Vagina (tissue), 2 donors: ENCODE measurements around the gene CCNK. TPM values are rescaled to one million over a fixed set of nuclear protein-coding genes. Genes with fewer than 3 reads are reported as not detected.
A peak's percentile ranks its signal among the peaks of the same experiment; 100 is the strongest.

ENCODE experiments used
- DNase-seq, 2 donors: peaks; one replicate each; pipeline ENCODE4 v3.0.0-alpha.2; 2017; ENCODE audit errors: extremely low spot score in 2 of 2
- H3K27ac ChIP-seq: fragments of 200-600 bp; sonication (generic); one replicate; pipeline ENCODE4 v1.5.1; 2019
- H3K27me3 ChIP-seq: fragments of 200-600 bp; sonication (generic); one replicate; pipeline ENCODE4 v1.5.1; 2019
- H3K36me3 ChIP-seq, 2 donors: fragments of 200-600 bp; sonication (generic); one replicate each; pipeline ENCODE4 v1.5.1; 2017 to 2019
- H3K4me1 ChIP-seq: fragments of 200-600 bp; sonication (generic); one replicate; pipeline ENCODE4 v1.5.1; 2019
- H3K4me3 ChIP-seq, 2 donors: fragments of 200-600 bp; sonication (generic); 1 replicate in 1 of 2; 2 replicates in 1 of 2; pipeline ENCODE4 v1.5.1; 2016 to 2019
- H3K9me3 ChIP-seq: fragments of 200-600 bp; sonication (generic); one replicate; pipeline ENCODE4 v1.5.1; 2019
- POLR2A ChIP-seq, 2 donors: fragments of 450-650 bp; IDR thresholded peaks; one replicate each; pipeline ENCODE4 v1.6.1; 2017; ENCODE audit warnings: antibody characterized with exemption in 2 of 2, mild to moderate bottlenecking in 2 of 2, moderate library complexity in 2 of 2
- POLR2AphosphoS5 ChIP-seq, 2 donors: sonication (generic); formaldehyde crosslinking; IDR thresholded peaks; one replicate each; pipeline ENCODE4 v1.9.0; 2017; ENCODE audit warnings: antibody characterized with exemption in 2 of 2, mild to moderate bottlenecking in 2 of 2, low read depth in 1 of 2; ENCODE audit not compliant: insufficient read depth in 1 of 2
- intact Hi-C: fragments of 100-400 bp; cut with DNase I; formaldehyde crosslinking; loops from one replicate; pipeline ENCODE4 v1.15.1; 2023
- total RNA-seq: library from RNA; depleted of rRNA; stranded (reverse); fragments of >200 nt; gene quantifications from one replicate; pipeline ENCODE4 v1.2.3, GENCODE V29; 2016
- TF ChIP-seq, protein P1 (sequence below), 3 experiments: fragments of 450-650 bp in 2 of 3; fragments of 200-600 bp in 1 of 3; sonication (generic) in 1 of 3; IDR thresholded peaks; one replicate each; pipeline ENCODE4 v1.5.1; 2017 to 2019; ENCODE audit warnings: antibody characterized with exemption in 3 of 3, mild to moderate bottlenecking in 2 of 3, moderate library complexity in 2 of 3

The CCNK gene
- total RNA-seq, 1 donor from 2014 or later: 27.5 TPM

DNA sequence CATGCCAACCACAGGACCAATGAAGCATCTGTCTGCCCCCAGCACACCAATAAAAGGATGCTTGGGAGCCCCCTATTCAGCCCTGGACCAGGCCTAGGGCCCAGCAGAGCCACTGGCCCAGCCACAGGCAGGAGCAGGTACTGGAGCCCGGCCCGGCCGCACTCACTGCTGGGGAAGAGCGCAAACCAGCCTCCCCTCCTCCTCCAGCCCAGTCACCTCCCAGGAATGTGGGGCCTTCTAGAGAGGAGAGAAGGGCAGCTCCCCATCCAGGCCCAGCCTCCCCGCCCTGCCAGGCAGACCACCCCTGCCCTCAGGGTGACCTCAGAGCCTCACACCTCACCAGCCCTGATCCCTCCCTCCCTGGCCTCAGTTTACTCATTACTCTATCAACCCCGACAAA, 56.2 kb downstream of the CCNK start:
- Histone ChIP-seq H3K36me3 (no peaks in the 10 kb centered on the region), H3K27ac (peak overlapping the region; percentile 9), H3K9me3 (no peaks in the 10 kb centered on the region), H3K4me1 (peaks cover 38% of the 10 kb centered on the region), H3K4me3 (no peak overlapping the region), H3K27me3 (no peaks in the 10 kb centered on the region)
- intact Hi-C loops: no loop called here
- TF ChIP-seq, protein P1, sequence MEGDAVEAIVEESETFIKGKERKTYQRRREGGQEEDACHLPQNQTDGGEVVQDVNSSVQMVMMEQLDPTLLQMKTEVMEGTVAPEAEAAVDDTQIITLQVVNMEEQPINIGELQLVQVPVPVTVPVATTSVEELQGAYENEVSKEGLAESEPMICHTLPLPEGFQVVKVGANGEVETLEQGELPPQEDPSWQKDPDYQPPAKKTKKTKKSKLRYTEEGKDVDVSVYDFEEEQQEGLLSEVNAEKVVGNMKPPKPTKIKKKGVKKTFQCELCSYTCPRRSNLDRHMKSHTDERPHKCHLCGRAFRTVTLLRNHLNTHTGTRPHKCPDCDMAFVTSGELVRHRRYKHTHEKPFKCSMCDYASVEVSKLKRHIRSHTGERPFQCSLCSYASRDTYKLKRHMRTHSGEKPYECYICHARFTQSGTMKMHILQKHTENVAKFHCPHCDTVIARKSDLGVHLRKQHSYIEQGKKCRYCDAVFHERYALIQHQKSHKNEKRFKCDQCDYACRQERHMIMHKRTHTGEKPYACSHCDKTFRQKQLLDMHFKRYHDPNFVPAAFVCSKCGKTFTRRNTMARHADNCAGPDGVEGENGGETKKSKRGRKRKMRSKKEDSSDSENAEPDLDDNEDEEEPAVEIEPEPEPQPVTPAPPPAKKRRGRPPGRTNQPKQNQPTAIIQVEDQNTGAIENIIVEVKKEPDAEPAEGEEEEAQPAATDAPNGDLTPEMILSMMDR (IDR thresholded peaks at IDR 0.05): no peak
- TF ChIP-seq POLR2AphosphoS5 (IDR thresholded peaks at IDR 0.05; ENCODE audit: insufficient read depth in 1 of 2, low read depth in 1 of 2) (no peak), POLR2A (IDR thresholded peaks at IDR 0.05) (no peak)
- DNase-seq: no peak

DNA sequence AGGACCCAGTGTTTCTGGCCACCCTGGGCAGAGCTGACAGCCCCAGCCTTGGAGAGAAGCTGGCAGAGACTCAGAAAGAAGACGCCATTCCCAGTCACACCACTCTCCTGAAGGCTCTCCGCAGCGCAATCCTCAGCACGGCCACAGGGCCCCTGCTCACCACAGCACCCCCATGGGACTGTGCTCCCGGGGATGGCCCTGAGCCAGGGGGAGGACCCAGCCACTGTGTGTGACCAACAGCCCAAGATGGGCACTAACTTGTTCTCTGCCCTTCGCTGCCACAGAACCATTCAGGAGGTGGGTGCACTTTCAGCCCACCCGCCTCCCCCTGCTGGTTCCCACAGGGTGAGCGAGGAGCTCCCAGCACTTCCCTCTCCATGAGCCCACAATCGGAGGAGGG, 57.1 kb downstream of the CCNK start:
- no peak overlapping the region for H3K4me3 ChIP-seq
- H3K4me1 ChIP-seq: peaks cover 38% of the 10 kb centered on the region
- no peak for TF ChIP-seq POLR2AphosphoS5 (IDR thresholded peaks at IDR 0.05; ENCODE audit: insufficient read depth in 1 of 2, low read depth in 1 of 2)
- TF ChIP-seq, protein P1 (IDR thresholded peaks at IDR 0.05): no peak
- no peak for TF ChIP-seq POLR2A (IDR thresholded peaks at IDR 0.05)
- intact Hi-C loops: no loop called here
- H3K27me3 ChIP-seq: no peaks in the 10 kb centered on the region
- no peak overlapping the region for H3K27ac ChIP-seq
- DNase-seq: no peak
- H3K36me3 ChIP-seq: no peaks in the 10 kb centered on the region
- H3K9me3 ChIP-seq: no peaks in the 10 kb centered on the region

DNA sequence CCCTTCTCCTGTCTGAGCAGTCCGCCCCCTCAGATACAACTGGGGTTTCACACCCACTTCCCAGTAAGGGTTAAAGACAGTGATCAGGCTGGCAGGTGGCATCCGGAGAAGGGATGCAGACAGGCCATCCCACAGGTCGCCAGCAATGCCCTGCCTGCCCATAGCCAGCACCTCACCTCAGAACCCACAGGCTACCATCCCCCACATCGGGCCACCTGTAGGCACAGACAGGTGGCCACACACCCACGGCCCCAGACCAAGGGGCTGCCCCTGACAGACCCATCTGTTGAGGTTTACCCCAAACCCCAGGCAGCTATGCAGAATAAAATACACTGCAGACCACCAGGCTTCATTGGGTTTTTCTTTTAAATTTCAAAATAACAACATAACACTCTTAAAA, 57.5 kb downstream of the CCNK start:
- H3K27ac ChIP-seq: no peak overlapping the region
- H3K4me1 ChIP-seq: peaks cover 38% of the 10 kb centered on the region
- H3K4me3 ChIP-seq: no peak overlapping the region
- DNase-seq: no peak
- no peak for TF ChIP-seq POLR2AphosphoS5 (IDR thresholded peaks at IDR 0.05; ENCODE audit: insufficient read depth in 1 of 2, low read depth in 1 of 2)
- H3K9me3 ChIP-seq: no peaks in the 10 kb centered on the region
- intact Hi-C loops: no loop called here
- no peaks in the 10 kb centered on the region for H3K36me3 ChIP-seq
- no peaks in the 10 kb centered on the region for H3K27me3 ChIP-seq

DNA sequence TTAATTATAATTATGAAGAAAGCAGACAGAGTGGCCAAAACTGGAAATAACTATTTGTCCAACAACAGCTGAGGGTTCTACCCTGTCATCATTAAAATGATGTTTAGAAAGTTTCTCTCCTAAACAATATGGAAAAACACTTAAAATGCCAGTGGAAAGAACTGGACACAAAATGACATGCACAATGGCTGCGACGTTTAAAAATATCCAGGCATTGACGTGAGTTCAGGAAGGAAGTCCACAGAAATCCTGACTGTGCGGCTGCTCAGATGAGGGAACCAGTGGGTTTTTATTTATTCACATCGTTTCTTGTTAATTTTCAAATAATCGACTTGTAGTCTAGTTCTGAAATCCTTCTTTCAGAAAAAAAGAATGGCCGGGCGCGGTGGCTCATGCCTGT, 58.3 kb downstream of the CCNK start:
- no peaks in the 10 kb centered on the region for H3K27me3 ChIP-seq
- no peak overlapping the region for H3K27ac ChIP-seq
- H3K9me3 ChIP-seq: no peaks in the 10 kb centered on the region
- intact Hi-C loops: no loop called here
- no peak for DNase-seq
- peaks cover 38% of the 10 kb centered on the region for H3K4me1 ChIP-seq
- no peak overlapping the region for H3K4me3 ChIP-seq
- TF ChIP-seq POLR2A (IDR thresholded peaks at IDR 0.05) (no peak), POLR2AphosphoS5 (IDR thresholded peaks at IDR 0.05; ENCODE audit: insufficient read depth in 1 of 2, low read depth in 1 of 2) (no peak)
- TF ChIP-seq, protein P1 (IDR thresholded peaks at IDR 0.05): no peak
- no peaks in the 10 kb centered on the region for H3K36me3 ChIP-seq

DNA sequence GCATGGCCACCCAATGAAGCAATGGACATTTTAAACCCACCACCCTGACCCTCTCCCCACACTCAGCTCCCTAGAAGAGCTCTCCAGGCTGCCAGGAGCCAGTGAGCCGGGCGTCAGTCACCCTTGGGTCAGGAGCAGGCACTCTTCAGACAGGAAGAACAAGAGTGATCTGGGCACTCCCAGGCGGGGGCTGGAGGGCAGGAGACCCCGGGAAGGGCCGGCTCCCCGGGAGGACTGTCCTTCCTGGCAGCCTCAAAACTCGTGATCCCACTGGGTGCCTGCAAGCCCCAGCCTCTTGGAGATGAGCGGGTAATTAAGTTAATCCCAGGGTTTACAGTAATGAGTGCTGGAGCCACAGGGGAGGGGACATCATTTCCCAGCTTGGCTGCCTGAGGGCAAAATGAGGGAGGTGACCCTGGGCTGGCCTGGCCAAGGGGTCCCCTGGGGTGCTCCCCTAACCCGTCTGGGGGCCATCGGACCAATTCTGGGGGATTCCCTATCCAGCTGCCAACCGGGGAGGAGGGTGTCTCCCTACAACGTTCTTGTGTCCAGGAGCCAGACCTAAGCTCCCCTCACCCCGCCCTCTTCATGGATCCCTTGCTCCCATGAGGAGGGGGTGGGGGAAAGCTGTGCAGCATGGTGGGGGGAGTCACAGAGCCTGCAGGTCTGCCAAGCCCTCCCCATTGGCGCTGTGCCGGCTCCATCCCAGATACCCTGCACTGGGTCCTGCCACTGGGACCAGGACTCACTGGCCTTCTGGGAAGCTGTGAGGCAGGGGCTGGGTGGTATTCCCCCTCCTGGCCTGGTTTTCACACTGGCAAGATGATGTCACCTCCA, 59.2 kb downstream of the CCNK start:
- no peak overlapping the region for H3K27ac ChIP-seq
- no peak for TF ChIP-seq POLR2AphosphoS5 (IDR thresholded peaks at IDR 0.05; ENCODE audit: insufficient read depth in 1 of 2, low read depth in 1 of 2)
- H3K9me3 ChIP-seq: no peaks in the 10 kb centered on the region
- peaks cover 38% of the 10 kb centered on the region for H3K4me1 ChIP-seq
- H3K27me3 ChIP-seq: no peaks in the 10 kb centered on the region
- intact Hi-C loops: no loop called here
- no peak for DNase-seq
- no peak overlapping the region for H3K4me3 ChIP-seq
- H3K36me3 ChIP-seq: no peaks in the 10 kb centered on the region

DNA sequence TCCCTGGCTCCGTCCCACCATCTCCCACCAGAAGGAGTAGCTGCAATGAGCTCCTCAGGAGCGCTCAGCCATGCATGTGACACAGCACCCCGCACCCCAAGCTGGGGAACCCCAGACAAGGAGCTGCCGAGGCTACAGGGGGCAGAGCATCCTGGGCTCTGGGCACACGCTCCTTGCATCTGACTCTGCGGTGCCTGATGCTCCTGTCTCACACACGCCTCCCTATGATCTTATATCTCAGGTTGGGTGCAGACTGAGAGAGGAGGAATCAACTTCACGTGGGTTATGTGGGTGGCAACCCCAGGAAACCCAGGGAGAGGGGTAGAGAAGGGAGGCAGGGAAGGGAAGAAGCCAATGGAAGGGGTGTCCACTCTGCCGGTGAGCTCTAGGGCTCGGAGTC, 60.0 kb downstream of the CCNK start:
- TF ChIP-seq POLR2AphosphoS5 (IDR thresholded peaks at IDR 0.05; ENCODE audit: insufficient read depth in 1 of 2, low read depth in 1 of 2) (no peak), POLR2A (IDR thresholded peaks at IDR 0.05) (no peak)
- TF ChIP-seq, protein P1 (IDR thresholded peaks at IDR 0.05): no peak
- H3K4me1 ChIP-seq: peaks cover 38% of the 10 kb centered on the region
- no peaks in the 10 kb centered on the region for H3K9me3 ChIP-seq
- H3K4me3 ChIP-seq: no peak overlapping the region
- H3K27me3 ChIP-seq: no peaks in the 10 kb centered on the region
- DNase-seq: no peak
- intact Hi-C loops: no loop called here
- no peaks in the 10 kb centered on the region for H3K36me3 ChIP-seq
- H3K27ac ChIP-seq: no peak overlapping the region
